SK-MEL-5 (cell line): ENCODE data around the gene FAM47C. TPM values are rescaled to one million over a fixed set of nuclear protein-coding genes. Genes with fewer than 3 reads are reported as not detected.
"Not testable (repeated sequence)": the region's sequence is repeated elsewhere in the genome, so short reads cannot be mapped to it uniquely, and the experiment has no call there.

ENCODE experiments used
- DNase-seq: peaks from one replicate; pipeline ENCODE4 v3.0.0-alpha.2; 2016; ENCODE audit warnings: low read depth, low spot score
- in situ Hi-C: cut with HindIII; loops from 2 replicates; pipeline ENCODE4 v1.10.0; 2016; ENCODE audit warnings: low sequenced_read_pairs, high pct_unique_total_duplicates, low pct_unique_long_range_greater_than_20kb
- total RNA-seq: library from RNA; depleted of rRNA; stranded (reverse); fragments of >200 nt; shearing (Covaris generic); gene quantifications from 2 replicates; pipeline ENCODE4 v1.2.3, GENCODE V29; 2014

Gene FAM47C
- total RNA-seq, 1 experiment from 2014 or later, result not detected

DNA sequence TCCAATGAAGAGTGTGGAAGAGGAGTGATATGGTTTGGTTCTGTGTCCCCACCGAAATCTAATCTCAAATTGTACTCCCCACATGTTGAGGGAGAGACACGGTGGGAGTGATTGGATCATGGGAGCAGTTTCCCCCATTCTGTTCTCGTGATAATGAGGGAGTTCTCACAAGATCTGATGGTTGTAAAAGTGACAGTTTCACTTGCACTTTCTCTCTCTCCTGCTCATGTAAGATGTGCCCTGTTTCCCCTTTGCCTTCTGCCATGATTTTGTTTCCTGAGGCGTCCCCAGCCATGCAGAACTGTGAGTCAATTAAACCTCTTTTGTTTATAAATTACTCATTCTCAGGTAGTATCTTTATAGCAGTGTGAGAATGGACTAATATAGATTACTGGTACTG is 39.6 kb downstream of the FAM47C start:
- in situ Hi-C loops, result no loop called here

DNA sequence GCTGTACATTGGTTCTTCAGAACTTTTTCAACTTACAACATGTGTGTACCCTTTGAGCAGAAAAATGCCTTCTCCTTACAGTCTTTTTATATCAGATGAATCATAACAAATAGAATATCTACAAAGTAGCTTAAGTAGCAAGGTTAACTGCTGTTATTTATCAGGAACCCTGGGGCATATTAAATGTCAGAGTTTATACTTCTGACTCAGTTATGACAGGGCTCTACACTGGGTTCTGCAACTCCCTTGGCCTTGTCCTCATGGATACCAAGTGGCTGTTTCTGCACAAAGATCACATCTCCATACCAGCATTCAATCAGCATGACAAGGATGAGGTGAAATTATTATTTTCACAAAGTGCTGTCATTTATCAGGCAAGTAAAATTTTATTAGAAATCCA is 49.4 kb downstream of the FAM47C start:
- in situ Hi-C loops, DNase-seq: not testable (repeated sequence)

More for the DNA sequence above, 39.6 kb downstream of the FAM47C start:
- no peak for DNase-seq

DNA sequence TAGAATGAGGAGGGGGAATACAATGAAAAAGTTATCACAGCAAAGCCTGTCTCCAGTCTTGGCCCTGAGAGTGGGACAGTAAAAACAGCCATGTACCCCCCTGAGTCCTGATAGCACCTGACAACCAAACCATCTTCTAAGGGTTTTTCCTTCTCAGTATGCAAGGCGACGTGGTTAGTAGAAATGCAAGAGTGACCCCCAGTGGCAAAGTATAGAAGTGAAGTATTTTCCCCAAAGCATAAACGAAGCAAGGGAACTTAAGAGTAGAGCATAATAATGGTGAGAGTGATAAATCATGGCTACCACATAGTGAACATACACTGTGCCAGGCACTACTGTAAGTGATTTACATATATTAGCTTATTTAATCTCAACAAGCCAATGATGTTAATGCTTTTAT is 52.8 kb downstream of the FAM47C start:
- in situ Hi-C loops, result no loop called here
- DNase-seq, result peak; percentile 67
